Neural cell (in vitro differentiated cells): ENCODE data around the gene NAV1. TPM values are rescaled to one million over a fixed set of nuclear protein-coding genes. Genes with fewer than 3 reads are reported as not detected.

Source experiments
- H2AFZ ChIP-seq: fragments of 200-600, 300-800 bp; sonication (generic), shearing (Covaris generic); 2 replicates; pipeline ENCODE4 v1.6.0; 2014; ENCODE audit warnings: low read depth, mild to moderate bottlenecking, antibody characterized with exemption, low read length, moderate library complexity
- H3F3A ChIP-seq: fragments of 200-600 bp; shearing (Covaris generic); 2 replicates; pipeline ENCODE4 v1.6.1; 2016; ENCODE audit warnings: mild to moderate bottlenecking, moderate library complexity, mixed read lengths, antibody characterized with exemption, low read length; ENCODE audit not compliant: insufficient read depth, poor library complexity, severe bottlenecking
- H3K27ac ChIP-seq: fragments of 200-600, 300-800 bp; sonication (generic), shearing (Covaris generic); 2 replicates; pipeline ENCODE4 v1.5.1; 2014; ENCODE audit warnings: mild to moderate bottlenecking, low read length, moderate library complexity
- H3K27me3 ChIP-seq: fragments of 300-800, 200-600 bp; sonication (generic), shearing (Covaris generic); 2 replicates; pipeline ENCODE4 v1.6.0; 2014; ENCODE audit warnings: mild to moderate bottlenecking, low read depth, low read length, moderate library complexity; ENCODE audit not compliant: insufficient read depth
- H3K36me3 ChIP-seq: fragments of 300-800, 200-600 bp; sonication (generic), shearing (Covaris generic); 2 replicates; pipeline ENCODE4 v1.5.1; 2014; ENCODE audit warnings: mild to moderate bottlenecking, antibody characterized with exemption, low read length, moderate library complexity; ENCODE audit not compliant: insufficient read depth
- H3K4me2 ChIP-seq: fragments of 300-800, 200-600 bp; sonication (generic), shearing (Covaris generic); 2 replicates; pipeline ENCODE4 v1.6.0; 2014; ENCODE audit warnings: mild to moderate bottlenecking, low read length
- H3K4me3 ChIP-seq: fragments of 300-800, 200-600 bp; sonication (generic), shearing (Covaris generic); 2 replicates; pipeline ENCODE4 v1.5.1; 2014; ENCODE audit warnings: mild to moderate bottlenecking, low read length, moderate library complexity
- H3K79me2 ChIP-seq: fragments of 200-600 bp; shearing (Covaris generic); replicated peaks from 2 replicates; pipeline ENCODE4 v1.6.0; 2014; ENCODE audit warnings: mild to moderate bottlenecking, low read length, moderate library complexity; ENCODE audit not compliant: insufficient read depth
- H3K9ac ChIP-seq: fragments of 300-800, 200-600 bp; sonication (generic), shearing (Covaris generic); 2 replicates; pipeline ENCODE4 v1.6.1; 2016; ENCODE audit warnings: mild to moderate bottlenecking, low read length, mixed read lengths
- H3K9me2 ChIP-seq: fragments of 200-600 bp; shearing (Covaris generic); 2 replicates; pipeline ENCODE4 v1.6.1; 2016; ENCODE audit warnings: mild to moderate bottlenecking, low read length, mixed read lengths; ENCODE audit not compliant: insufficient read depth
- H3K9me3 ChIP-seq: fragments of 200-600, 300-800 bp; sonication (generic), shearing (Covaris generic); 2 replicates; pipeline ENCODE4 v1.6.1; 2016; ENCODE audit warnings: mild to moderate bottlenecking, mixed run types, low read length, moderate library complexity, mixed read lengths
- H4K20me1 ChIP-seq: fragments of 200-600 bp; shearing (Covaris generic); 2 replicates; pipeline ENCODE4 v1.6.1; 2016; ENCODE audit warnings: mild to moderate bottlenecking, mixed run types; ENCODE audit not compliant: insufficient read depth
- EP300 ChIP-seq: fragments of 450-650 bp; conservative IDR thresholded peaks from 2 replicates; pipeline ENCODE4 v1.6.1; 2014; ENCODE audit warnings: antibody characterized with exemption, mild to moderate bottlenecking, moderate library complexity; ENCODE audit not compliant: poor library complexity, severe bottlenecking
- EZH2 ChIP-seq: fragments of 200-600, 300-800 bp; shearing (Covaris generic), sonication (generic); IDR thresholded peaks from 2 replicates; pipeline ENCODE4 v1.6.1; 2014; ENCODE audit warnings: antibody characterized with exemption, low read length, borderline replicate concordance, mild to moderate bottlenecking; ENCODE audit not compliant: insufficient read depth, poor library complexity, severe bottlenecking
- MXI1 ChIP-seq: fragments of 450-650 bp; conservative IDR thresholded peaks from 2 replicates; pipeline ENCODE4 v1.6.1; 2014; ENCODE audit warnings: antibody characterized with exemption, mild to moderate bottlenecking; ENCODE audit not compliant: poor library complexity, severe bottlenecking
- POLR2AphosphoS5 ChIP-seq: IDR thresholded peaks from 2 replicates; pipeline ENCODE4 v1.6.1; 2012
- RAD21 ChIP-seq: fragments of 450-650 bp; conservative IDR thresholded peaks from 2 replicates; pipeline ENCODE4 v1.6.1; 2014; ENCODE audit warnings: antibody characterized with exemption, mild to moderate bottlenecking, moderate library complexity
- SMC3 ChIP-seq: fragments of 450-650 bp; conservative IDR thresholded peaks from 2 replicates; pipeline ENCODE4 v1.6.1; 2014; ENCODE audit warnings: antibody characterized with exemption, mild to moderate bottlenecking, moderate library complexity; ENCODE audit not compliant: poor library complexity
- TAF1 ChIP-seq: IDR thresholded peaks from 2 replicates; pipeline ENCODE4 v1.6.1; 2012; ENCODE audit warnings: low read depth
- polyA plus RNA-seq: library from polyadenylated mRNA; depleted of rRNA; stranded (reverse); fragments of >200 nt; gene quantifications from 2 replicates; pipeline ENCODE4 v1.2.3, GENCODE V29; 2014
- TF ChIP-seq, protein P1 (sequence below): IDR thresholded peaks from 2 replicates; pipeline ENCODE4 v1.6.1; 2012; ENCODE audit warnings: borderline replicate concordance
- TF ChIP-seq, protein P2 (sequence below): fragments of 450-650 bp; IDR thresholded peaks from 2 replicates; pipeline ENCODE4 v1.5.1; 2014; ENCODE audit warnings: antibody characterized with exemption, mild to moderate bottlenecking, moderate library complexity; ENCODE audit not compliant: poor library complexity, severe bottlenecking

NAV1 gene
- polyA plus RNA-seq, 1 donor from 2014 or later, result 33.2 TPM

DNA sequence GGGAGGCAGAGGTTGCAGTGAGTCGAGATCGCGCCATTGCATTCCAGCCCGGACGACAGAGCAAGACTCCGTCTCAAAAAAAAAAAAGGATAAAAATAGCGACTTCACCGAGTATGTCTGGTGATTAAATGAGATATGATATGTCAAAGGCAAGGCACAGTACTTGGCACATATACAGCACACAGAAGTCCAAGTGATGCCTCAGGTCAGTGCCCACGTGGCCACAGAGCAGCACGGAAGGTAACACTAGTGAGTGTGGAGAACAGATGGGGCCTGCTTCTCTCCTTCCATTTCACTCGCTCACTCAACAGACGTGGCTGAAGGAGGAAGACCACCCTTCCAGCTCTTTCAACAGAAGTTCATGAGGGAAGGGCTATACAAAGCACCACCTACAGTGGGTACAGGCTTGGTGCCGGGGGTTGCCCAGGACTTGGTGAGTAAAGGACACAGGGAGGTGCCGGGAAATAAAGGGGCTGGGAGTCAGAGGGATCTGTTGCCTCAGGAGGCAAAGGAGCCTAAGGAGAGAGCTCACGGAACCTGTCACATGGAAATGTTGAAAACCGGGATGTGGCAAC is 40.9 kb upstream of the NAV1 start:
- Histone ChIP-seq H3K36me3 (no peaks in the 10 kb centered on the region), H3K4me3 (no peak overlapping the region), H3K27ac (no peak overlapping the region), H3K79me2 (no peaks in the 10 kb centered on the region), H3F3A (no peaks in the 10 kb centered on the region), H4K20me1 (no peaks in the 10 kb centered on the region), H3K4me2 (no peak overlapping the region), H3K9ac (no peak overlapping the region), H3K27me3 (no peaks in the 10 kb centered on the region), H3K9me2 (no peaks in the 10 kb centered on the region), H3K9me3 (no peaks in the 10 kb centered on the region), H2AFZ (no peak overlapping the region)
- no peak for TF ChIP-seq RAD21
- TF ChIP-seq, protein P1, sequence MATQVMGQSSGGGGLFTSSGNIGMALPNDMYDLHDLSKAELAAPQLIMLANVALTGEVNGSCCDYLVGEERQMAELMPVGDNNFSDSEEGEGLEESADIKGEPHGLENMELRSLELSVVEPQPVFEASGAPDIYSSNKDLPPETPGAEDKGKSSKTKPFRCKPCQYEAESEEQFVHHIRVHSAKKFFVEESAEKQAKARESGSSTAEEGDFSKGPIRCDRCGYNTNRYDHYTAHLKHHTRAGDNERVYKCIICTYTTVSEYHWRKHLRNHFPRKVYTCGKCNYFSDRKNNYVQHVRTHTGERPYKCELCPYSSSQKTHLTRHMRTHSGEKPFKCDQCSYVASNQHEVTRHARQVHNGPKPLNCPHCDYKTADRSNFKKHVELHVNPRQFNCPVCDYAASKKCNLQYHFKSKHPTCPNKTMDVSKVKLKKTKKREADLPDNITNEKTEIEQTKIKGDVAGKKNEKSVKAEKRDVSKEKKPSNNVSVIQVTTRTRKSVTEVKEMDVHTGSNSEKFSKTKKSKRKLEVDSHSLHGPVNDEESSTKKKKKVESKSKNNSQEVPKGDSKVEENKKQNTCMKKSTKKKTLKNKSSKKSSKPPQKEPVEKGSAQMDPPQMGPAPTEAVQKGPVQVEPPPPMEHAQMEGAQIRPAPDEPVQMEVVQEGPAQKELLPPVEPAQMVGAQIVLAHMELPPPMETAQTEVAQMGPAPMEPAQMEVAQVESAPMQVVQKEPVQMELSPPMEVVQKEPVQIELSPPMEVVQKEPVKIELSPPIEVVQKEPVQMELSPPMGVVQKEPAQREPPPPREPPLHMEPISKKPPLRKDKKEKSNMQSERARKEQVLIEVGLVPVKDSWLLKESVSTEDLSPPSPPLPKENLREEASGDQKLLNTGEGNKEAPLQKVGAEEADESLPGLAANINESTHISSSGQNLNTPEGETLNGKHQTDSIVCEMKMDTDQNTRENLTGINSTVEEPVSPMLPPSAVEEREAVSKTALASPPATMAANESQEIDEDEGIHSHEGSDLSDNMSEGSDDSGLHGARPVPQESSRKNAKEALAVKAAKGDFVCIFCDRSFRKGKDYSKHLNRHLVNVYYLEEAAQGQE, result no peak
- no peak for TF ChIP-seq MXI1
- TF ChIP-seq EP300, result no peak
- TF ChIP-seq SMC3, result no peak
- no peak for TF ChIP-seq POLR2AphosphoS5
- TF ChIP-seq EZH2, result no peak
- TF ChIP-seq TAF1, result no peak
- TF ChIP-seq, protein P2, sequence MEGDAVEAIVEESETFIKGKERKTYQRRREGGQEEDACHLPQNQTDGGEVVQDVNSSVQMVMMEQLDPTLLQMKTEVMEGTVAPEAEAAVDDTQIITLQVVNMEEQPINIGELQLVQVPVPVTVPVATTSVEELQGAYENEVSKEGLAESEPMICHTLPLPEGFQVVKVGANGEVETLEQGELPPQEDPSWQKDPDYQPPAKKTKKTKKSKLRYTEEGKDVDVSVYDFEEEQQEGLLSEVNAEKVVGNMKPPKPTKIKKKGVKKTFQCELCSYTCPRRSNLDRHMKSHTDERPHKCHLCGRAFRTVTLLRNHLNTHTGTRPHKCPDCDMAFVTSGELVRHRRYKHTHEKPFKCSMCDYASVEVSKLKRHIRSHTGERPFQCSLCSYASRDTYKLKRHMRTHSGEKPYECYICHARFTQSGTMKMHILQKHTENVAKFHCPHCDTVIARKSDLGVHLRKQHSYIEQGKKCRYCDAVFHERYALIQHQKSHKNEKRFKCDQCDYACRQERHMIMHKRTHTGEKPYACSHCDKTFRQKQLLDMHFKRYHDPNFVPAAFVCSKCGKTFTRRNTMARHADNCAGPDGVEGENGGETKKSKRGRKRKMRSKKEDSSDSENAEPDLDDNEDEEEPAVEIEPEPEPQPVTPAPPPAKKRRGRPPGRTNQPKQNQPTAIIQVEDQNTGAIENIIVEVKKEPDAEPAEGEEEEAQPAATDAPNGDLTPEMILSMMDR, result no peak

- Histone ChIP-seq H3K9ac (no peak overlapping the region), H3K79me2 (no peaks in the 10 kb centered on the region), H3K27ac (no peak overlapping the region), H3K4me3 (no peak overlapping the region), H2AFZ (no peak overlapping the region), H3K27me3 (no peaks in the 10 kb centered on the region), H3F3A (no peaks in the 10 kb centered on the region), H3K9me3 (no peaks in the 10 kb centered on the region), H4K20me1 (no peaks in the 10 kb centered on the region), H3K36me3 (no peaks in the 10 kb centered on the region), H3K4me2 (no peak overlapping the region), H3K9me2 (no peaks in the 10 kb centered on the region)
- TF ChIP-seq, protein P2, result no peak
- no peak for TF ChIP-seq EP300
- no peak for TF ChIP-seq TAF1
- no peak for TF ChIP-seq RAD21
- no peak for TF ChIP-seq POLR2AphosphoS5
- TF ChIP-seq MXI1, result no peak
- TF ChIP-seq, protein P1, result no peak
- TF ChIP-seq SMC3, result no peak
- no peak for TF ChIP-seq EZH2
These were observed 40.3 kb upstream of the NAV1 start for GRCh38 chr1:201498621-201499020.
